GM21576 (cell line): ENCODE data around the gene CHST11.

ENCODE experiments used
- ATAC-seq: cut with Tn5 transposase; IDR thresholded peaks from one replicate; pipeline ENCODE4 v1.9.1; 2021; ENCODE audit warnings: mild to moderate bottlenecking, moderate library complexity; ENCODE audit not compliant: unreplicated experiment

CHST11 gene

GRCh38 chr12:104689635-104690034 lies 232.9 kb downstream of the CHST11 start:
- no peak for ATAC-seq

- ATAC-seq = peak; percentile 39
Observed at GRCh38 chr12:104691721-104692556, 235.2 kb downstream of the CHST11 start.

GRCh38 chr12:104692557-104693218 lies 235.9 kb downstream of the CHST11 start:
- no peak for ATAC-seq

- no peak for ATAC-seq
Observed at GRCh38 chr12:104693493-104693892, 236.7 kb downstream of the CHST11 start.

GRCh38 chr12:104694161-104694560 lies 237.4 kb downstream of the CHST11 start:
- ATAC-seq = no peak

- ATAC-seq = no peak
Observed at GRCh38 chr12:104694711-104695110, 238.0 kb downstream of the CHST11 start.

- ATAC-seq = peak; percentile 35
Observed at GRCh38 chr12:104695453-104696148, 238.9 kb downstream of the CHST11 start.

GRCh38 chr12:104697186-104697585 lies 240.4 kb downstream of the CHST11 start:
- ATAC-seq = no peak

- ATAC-seq = no peak
Observed at GRCh38 chr12:104698871-104699270, 242.1 kb downstream of the CHST11 start.

GRCh38 chr12:104699489-104700190 lies 242.9 kb downstream of the CHST11 start:
- ATAC-seq = peak; percentile 55

- no peak for ATAC-seq
Observed at GRCh38 chr12:104700324-104700723, 243.6 kb downstream of the CHST11 start.

GRCh38 chr12:104701301-104701700 lies 244.6 kb downstream of the CHST11 start:
- no peak for ATAC-seq

- ATAC-seq = no peak
Observed at GRCh38 chr12:104701756-104702155, 245.0 kb downstream of the CHST11 start.

GRCh38 chr12:104702565-104703139 lies 245.9 kb downstream of the CHST11 start:
- no peak for ATAC-seq

GRCh38 chr12:104703372-104703771 lies 246.6 kb downstream of the CHST11 start:
- ATAC-seq = no peak

- no peak for ATAC-seq
Observed at GRCh38 chr12:104704224-104704779, 247.6 kb downstream of the CHST11 start.

GRCh38 chr12:104707194-104707593 lies 250.4 kb downstream of the CHST11 start:
- ATAC-seq = no peak

- no peak for ATAC-seq
Observed at GRCh38 chr12:104707794-104708558, 251.2 kb downstream of the CHST11 start.

GRCh38 chr12:104708891-104709290 lies 252.1 kb downstream of the CHST11 start:
- ATAC-seq = no peak
